ENCODE data around the gene SPDYE16.
A peak's percentile ranks its signal among the peaks of the same experiment; 100 is the strongest.
"Not testable (repeated sequence)": the region's sequence is repeated elsewhere in the genome, so short reads cannot be mapped to it uniquely, and the experiment has no call there.

Gene SPDYE16

DNA sequence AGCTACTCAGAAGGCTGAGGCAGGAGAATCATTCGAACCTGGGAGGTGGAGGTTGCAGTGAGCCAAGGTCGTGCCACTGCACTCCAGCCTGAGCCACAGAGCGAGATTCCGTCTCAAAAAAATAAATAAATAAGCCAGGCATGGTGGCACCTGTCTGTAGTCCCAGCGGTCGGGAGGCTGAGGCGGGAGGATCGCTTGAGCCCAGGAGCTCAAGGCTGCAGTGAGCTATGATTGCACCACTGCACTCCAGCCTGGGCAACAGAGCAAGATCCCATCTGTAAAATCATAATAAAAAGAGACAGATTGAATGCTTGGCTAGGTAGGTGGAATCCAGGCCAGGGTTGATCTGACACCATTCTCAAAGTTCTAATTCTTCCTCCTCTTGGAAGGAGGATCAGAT, 36.5 kb downstream of the SPDYE16 start:
- H2AFZ ChIP-seq (ENCODE audit: low read depth, low read length); H2AK5ac ChIP-seq (ENCODE audit: low read length, severe bottlenecking); H3K14ac ChIP-seq (ENCODE audit: low read length in 2 of 2); H3K9ac ChIP-seq (ENCODE audit: low read length); H3K27ac ChIP-seq (ENCODE audit: low read length, poor library complexity, severe bottlenecking); H4K91ac ChIP-seq (ENCODE audit: low read length); H4K8ac ChIP-seq (ENCODE audit: low read length); H2BK15ac ChIP-seq (ENCODE audit: low read depth, poor library complexity, severe bottlenecking); H2BK12ac ChIP-seq (ENCODE audit: low read length in 2 of 2); H3K18ac ChIP-seq (ENCODE audit: low read depth in 1 of 2, low read length in 2 of 2); H2BK5ac ChIP-seq (ENCODE audit: low read depth, low read length, poor library complexity, severe bottlenecking); H3K4me3 ChIP-seq (ENCODE audit: insufficient read depth in 1 of 2, low read depth in 1 of 2, low read length in 2 of 2); H3K27me3 ChIP-seq (ENCODE audit: control insufficient read depth in 1 of 2, insufficient read depth in 1 of 2, low read length in 2 of 2); H3K9me3 ChIP-seq (ENCODE audit: control insufficient read depth, low read length); H3K4me2 ChIP-seq (ENCODE audit: low read length, poor library complexity, severe bottlenecking); DNase-seq; H2BK120ac ChIP-seq (ENCODE audit: low read depth, low read length); H3K23ac ChIP-seq (ENCODE audit: low read length in 2 of 2); H3K79me1 ChIP-seq (replicated peaks; ENCODE audit: low read length, poor library complexity, severe bottlenecking); H3K4ac ChIP-seq (ENCODE audit: low read depth in 1 of 2, low read length in 2 of 2): not testable (repeated sequence)
- 96% methylated on average over 8 of the region's 8 CpGs for WGBS
- Histone ChIP-seq H3K36me3 (ENCODE audit: control insufficient read depth in 1 of 2, insufficient read depth in 2 of 2, low read depth in 1 of 2, low read length in 2 of 2) (peaks cover 31 to 38% of the 10 kb centered on the region in 2 experiments), H3K4me1 (ENCODE audit: control insufficient read depth, insufficient read depth, low read depth, low read length) (peaks cover 17% of the 10 kb centered on the region)

GRCh38 chr7:76506081-76506440, 37.0 kb downstream of the SPDYE16 start:
- no peak overlapping the region for H2AFZ ChIP-seq (ENCODE audit: low read depth, low read length)
- H2BK15ac ChIP-seq (ENCODE audit: low read depth, poor library complexity, severe bottlenecking) = no peak overlapping the region
- H3K18ac ChIP-seq (ENCODE audit: low read depth in 1 of 2, low read length in 2 of 2) = peak overlapping the region in 1 of 2 experiments; percentile 14
- H2AK5ac ChIP-seq (ENCODE audit: low read length, severe bottlenecking) = no peak overlapping the region
- H3K14ac ChIP-seq (ENCODE audit: low read length in 2 of 2) = no peak overlapping the region
- H3K9ac ChIP-seq (ENCODE audit: low read length) = no peak overlapping the region
- H3K79me1 ChIP-seq (replicated peaks; ENCODE audit: low read length, poor library complexity, severe bottlenecking) = no peaks in the 10 kb centered on the region
- H3K23ac ChIP-seq (ENCODE audit: low read length in 2 of 2) = no peak overlapping the region
- WGBS = 98% methylated on average over 4 of the region's 5 CpGs
- H2BK120ac ChIP-seq (ENCODE audit: low read depth, low read length) = no peak overlapping the region
- H3K9me3 ChIP-seq (ENCODE audit: control insufficient read depth, low read length) = no peaks in the 10 kb centered on the region
- no peak overlapping the region for H2BK12ac ChIP-seq (ENCODE audit: low read length in 2 of 2)
- no peak overlapping the region for H3K4ac ChIP-seq (ENCODE audit: low read depth in 1 of 2, low read length in 2 of 2)
- H3K27me3 ChIP-seq (ENCODE audit: control insufficient read depth in 1 of 2, insufficient read depth in 1 of 2, low read length in 2 of 2) = no peaks in the 10 kb centered on the region
- no peak overlapping the region for H3K4me3 ChIP-seq (ENCODE audit: insufficient read depth in 1 of 2, low read depth in 1 of 2, low read length in 2 of 2)
- peak overlapping the region; percentile 39 for H4K91ac ChIP-seq (ENCODE audit: low read length)
- H3K27ac ChIP-seq (ENCODE audit: low read length, poor library complexity, severe bottlenecking) = no peak overlapping the region
- H4K8ac ChIP-seq (ENCODE audit: low read length) = no peak overlapping the region
- H2BK5ac ChIP-seq (ENCODE audit: low read depth, low read length, poor library complexity, severe bottlenecking) = no peak overlapping the region
- peaks cover 31 to 38% of the 10 kb centered on the region in 2 experiments for H3K36me3 ChIP-seq (ENCODE audit: control insufficient read depth in 1 of 2, insufficient read depth in 2 of 2, low read depth in 1 of 2, low read length in 2 of 2)
- peaks cover 17% of the 10 kb centered on the region for H3K4me1 ChIP-seq (ENCODE audit: control insufficient read depth, insufficient read depth, low read depth, low read length)
- H3K4me2 ChIP-seq (ENCODE audit: low read length, poor library complexity, severe bottlenecking) = no peak overlapping the region
- DNase-seq = no peak

- no peak for DNase-seq
- Histone ChIP-seq H2BK15ac (ENCODE audit: low read depth, poor library complexity, severe bottlenecking) (no peak overlapping the region), H3K23ac (ENCODE audit: low read length in 2 of 2) (no peak overlapping the region), H3K4me2 (ENCODE audit: low read length, poor library complexity, severe bottlenecking) (no peak overlapping the region), H3K14ac (ENCODE audit: low read length in 2 of 2) (no peak overlapping the region), H3K4me3 (ENCODE audit: insufficient read depth in 1 of 2, low read depth in 1 of 2, low read length in 2 of 2) (no peak overlapping the region), H3K9me3 (ENCODE audit: control insufficient read depth, low read length) (no peaks in the 10 kb centered on the region), H2BK5ac (ENCODE audit: low read depth, low read length, poor library complexity, severe bottlenecking) (no peak overlapping the region), H3K27me3 (ENCODE audit: control insufficient read depth in 1 of 2, insufficient read depth in 1 of 2, low read length in 2 of 2) (no peaks in the 10 kb centered on the region), H2BK120ac (ENCODE audit: low read depth, low read length) (no peak overlapping the region), H4K91ac (ENCODE audit: low read length) (peak overlapping the region; percentile 39), H4K8ac (ENCODE audit: low read length) (no peak overlapping the region), H2AK5ac (ENCODE audit: low read length, severe bottlenecking) (no peak overlapping the region), H3K4ac (ENCODE audit: low read depth in 1 of 2, low read length in 2 of 2) (no peak overlapping the region), H3K27ac (ENCODE audit: low read length, poor library complexity, severe bottlenecking) (no peak overlapping the region), H3K4me1 (ENCODE audit: control insufficient read depth, insufficient read depth, low read depth, low read length) (peaks cover 14% of the 10 kb centered on the region), H3K36me3 (ENCODE audit: control insufficient read depth in 1 of 2, insufficient read depth in 2 of 2, low read depth in 1 of 2, low read length in 2 of 2) (peaks cover 31 to 43% of the 10 kb centered on the region in 2 experiments), H3K79me1 (replicated peaks; ENCODE audit: low read length, poor library complexity, severe bottlenecking) (no peaks in the 10 kb centered on the region), H3K18ac (ENCODE audit: low read depth in 1 of 2, low read length in 2 of 2) (peak overlapping the region in 1 of 2 experiments; percentile 33), H3K9ac (ENCODE audit: low read length) (no peak overlapping the region), H2AFZ (ENCODE audit: low read depth, low read length) (no peak overlapping the region), H2BK12ac (ENCODE audit: low read length in 2 of 2) (no peak overlapping the region)
- 96% methylated on average over 29 of the region's 32 CpGs for WGBS
Observed at GRCh38 chr7:76505168-76506080, 37.7 kb downstream of the SPDYE16 start.

GRCh38 chr7:76504351-76505167, 38.5 kb downstream of the SPDYE16 start:
- H3K9ac ChIP-seq (ENCODE audit: low read length); DNase-seq; H3K9me3 ChIP-seq (ENCODE audit: control insufficient read depth, low read length); H3K27me3 ChIP-seq (ENCODE audit: control insufficient read depth in 1 of 2, insufficient read depth in 1 of 2, low read length in 2 of 2); H3K23ac ChIP-seq (ENCODE audit: low read length in 2 of 2); H3K4ac ChIP-seq (ENCODE audit: low read depth in 1 of 2, low read length in 2 of 2); H3K18ac ChIP-seq (ENCODE audit: low read depth in 1 of 2, low read length in 2 of 2); H2BK120ac ChIP-seq (ENCODE audit: low read depth, low read length); H4K91ac ChIP-seq (ENCODE audit: low read length); H3K4me1 ChIP-seq (ENCODE audit: control insufficient read depth, insufficient read depth, low read depth, low read length); H3K27ac ChIP-seq (ENCODE audit: low read length, poor library complexity, severe bottlenecking); H2BK5ac ChIP-seq (ENCODE audit: low read depth, low read length, poor library complexity, severe bottlenecking); H3K4me2 ChIP-seq (ENCODE audit: low read length, poor library complexity, severe bottlenecking); H3K79me1 ChIP-seq (replicated peaks; ENCODE audit: low read length, poor library complexity, severe bottlenecking); H2AFZ ChIP-seq (ENCODE audit: low read depth, low read length); H2BK12ac ChIP-seq (ENCODE audit: low read length in 2 of 2); H2BK15ac ChIP-seq (ENCODE audit: low read depth, poor library complexity, severe bottlenecking); H4K8ac ChIP-seq (ENCODE audit: low read length); H3K14ac ChIP-seq (ENCODE audit: low read length in 2 of 2); H3K4me3 ChIP-seq (ENCODE audit: insufficient read depth in 1 of 2, low read depth in 1 of 2, low read length in 2 of 2); H2AK5ac ChIP-seq (ENCODE audit: low read length, severe bottlenecking): not testable (repeated sequence)
- H3K36me3 ChIP-seq (ENCODE audit: control insufficient read depth in 1 of 2, insufficient read depth in 2 of 2, low read depth in 1 of 2, low read length in 2 of 2) = peaks cover 31 to 43% of the 10 kb centered on the region in 2 experiments
- WGBS = 96% methylated on average over 14 of the region's 33 CpGs
